Stimulated activated CD4-positive, alpha-beta T cell treated with anti-CD3 and anti-CD28 coated beads, Interleukin-4, amount 100 ng/mL, for 4 hours (primary cell): ENCODE measurements around the gene LRRC8D.
A peak's percentile ranks its signal among the peaks of the same experiment; 100 is the strongest.
"Not testable (repeated sequence)": the region's sequence is repeated elsewhere in the genome, so short reads cannot be mapped to it uniquely, and the experiment has no call there.

Source experiments
- DNase-seq, 2 experiments: peaks; one replicate each; pipeline ENCODE4 v3.0.0-alpha.2; 2020

LRRC8D gene

GRCh38 chr1:89820422-89821321, at the start of gene LRRC8D:
Gene LRRC8D, plus strand, starts transcription at chr1:89821032. Its CDS starts 112,037 bp downstream, at chr1:89933069.
- peak; percentile 43 to 60 for DNase-seq

DNA sequence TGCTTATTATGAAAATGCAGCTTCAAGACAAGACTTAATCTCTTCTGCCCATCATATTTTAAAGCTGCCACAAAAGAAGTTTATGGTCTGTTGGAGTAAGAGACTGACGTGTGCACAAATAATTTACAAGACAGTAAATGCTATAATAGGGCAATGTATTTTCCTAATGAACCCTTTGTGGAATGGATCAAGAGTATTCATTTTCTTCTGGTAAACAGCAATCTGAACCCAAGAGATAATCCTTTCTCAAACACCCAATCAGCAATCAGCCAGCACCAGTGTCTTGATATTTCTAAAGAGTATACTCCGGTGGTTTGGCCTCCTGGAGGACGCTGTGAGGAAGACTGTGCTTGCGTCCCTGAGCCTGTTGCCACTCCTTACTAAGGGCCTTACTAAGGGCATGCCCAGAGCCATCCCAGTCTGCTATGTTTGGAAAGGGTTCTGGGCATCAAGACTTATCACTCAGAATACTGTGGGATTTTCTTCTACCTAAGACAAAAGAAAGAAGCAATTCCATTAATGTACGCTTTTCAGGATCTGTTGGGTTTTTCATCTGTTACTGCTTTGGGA, 48.8 kb upstream of the LRRC8D start:
- no peak for DNase-seq

DNA sequence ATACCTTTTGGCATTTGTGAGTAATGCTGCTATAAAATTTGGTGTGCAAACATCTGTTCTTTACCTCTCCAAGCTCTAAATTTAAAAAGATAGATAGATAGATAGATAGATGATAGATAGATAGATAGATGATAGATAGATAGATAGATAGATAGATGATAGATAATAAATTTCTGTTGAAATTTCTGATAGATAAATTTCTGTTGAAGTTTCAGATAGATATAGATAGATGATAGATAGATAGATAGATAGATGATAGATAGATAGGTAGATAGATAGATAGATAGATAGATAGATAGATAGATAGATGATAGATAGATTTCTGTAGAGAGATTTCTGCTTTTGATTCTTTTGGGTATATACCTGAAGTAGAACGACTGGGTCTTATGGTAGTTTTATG, 44.7 kb upstream of the LRRC8D start:
- DNase-seq: not testable (repeated sequence)

DNA sequence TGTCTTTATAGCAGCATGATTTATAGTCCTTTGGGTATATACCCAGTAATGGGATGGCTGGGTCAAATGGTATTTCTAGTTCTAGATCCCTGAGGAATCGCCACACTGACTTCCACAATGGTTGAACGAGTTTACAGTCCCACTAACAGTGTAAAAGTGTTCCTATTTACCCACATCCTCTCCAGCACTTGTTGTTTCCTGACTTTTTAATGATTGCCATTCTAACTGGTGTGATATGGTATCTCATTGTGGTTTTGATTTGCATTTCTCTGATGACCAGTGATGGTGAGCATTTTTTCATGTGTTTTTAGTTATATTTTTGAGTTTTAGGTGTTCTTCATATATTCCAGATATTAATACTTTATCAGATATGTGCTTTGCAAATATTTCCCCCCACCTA, 43.6 kb upstream of the LRRC8D start:
- not testable (repeated sequence) for DNase-seq

GRCh38 chr1:89779151-89779940, 41.5 kb upstream of the LRRC8D start:
- DNase-seq: peak; percentile 17 to 33

GRCh38 chr1:89780721-89781120, 40.1 kb upstream of the LRRC8D start:
- peak; percentile 15 to 18 for DNase-seq

GRCh38 chr1:89781494-89782126, 39.2 kb upstream of the LRRC8D start:
- DNase-seq: peak; percentile 71 to 87

DNA sequence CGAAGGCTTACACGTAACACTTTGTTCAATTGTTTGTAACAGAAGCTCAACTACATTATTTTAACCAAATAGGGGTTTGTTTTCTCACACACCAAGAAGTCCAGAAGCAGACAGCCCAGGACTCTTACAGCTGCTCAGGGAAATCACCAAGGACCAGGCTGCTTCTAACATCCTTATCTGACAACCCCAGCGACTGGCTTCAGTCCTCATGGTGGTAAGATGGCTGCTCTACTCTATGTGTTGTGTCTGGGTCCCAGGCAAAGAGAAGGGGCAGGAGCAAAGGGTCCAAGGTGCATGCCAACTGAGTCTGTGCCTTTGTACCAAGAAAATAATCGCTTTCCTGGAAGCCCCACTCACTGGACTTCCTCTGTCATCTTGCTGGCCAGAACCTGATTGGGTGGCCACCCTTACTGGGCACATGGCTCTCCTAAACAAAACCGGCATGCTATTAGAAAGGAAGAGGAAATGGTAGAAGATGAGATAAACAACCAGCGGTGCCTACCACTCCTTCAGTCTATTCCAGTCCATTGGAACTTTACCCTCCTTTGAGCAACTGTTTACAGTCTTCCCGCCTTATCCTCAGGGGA, 34.1 kb upstream of the LRRC8D start:
- DNase-seq: no peak

DNA sequence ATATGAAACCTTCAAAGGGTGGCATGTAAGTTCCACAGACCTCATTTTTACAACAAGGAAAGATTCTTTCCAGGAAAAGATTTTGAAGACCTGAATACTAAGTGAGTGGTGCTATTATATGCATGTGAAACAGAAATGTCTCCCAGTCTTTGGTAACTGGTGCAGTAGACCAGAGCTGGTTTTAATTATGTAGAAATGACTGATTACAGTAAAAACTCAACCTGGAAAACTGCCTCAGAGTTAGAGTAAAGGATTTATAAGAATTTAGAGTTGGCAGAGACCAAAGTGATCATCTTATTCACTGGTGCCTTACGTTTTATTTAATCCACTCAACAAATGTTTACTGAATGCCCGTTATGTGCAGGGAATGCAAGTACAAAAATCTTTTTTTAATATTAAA, 30.2 kb upstream of the LRRC8D start:
- no peak for DNase-seq

DNA sequence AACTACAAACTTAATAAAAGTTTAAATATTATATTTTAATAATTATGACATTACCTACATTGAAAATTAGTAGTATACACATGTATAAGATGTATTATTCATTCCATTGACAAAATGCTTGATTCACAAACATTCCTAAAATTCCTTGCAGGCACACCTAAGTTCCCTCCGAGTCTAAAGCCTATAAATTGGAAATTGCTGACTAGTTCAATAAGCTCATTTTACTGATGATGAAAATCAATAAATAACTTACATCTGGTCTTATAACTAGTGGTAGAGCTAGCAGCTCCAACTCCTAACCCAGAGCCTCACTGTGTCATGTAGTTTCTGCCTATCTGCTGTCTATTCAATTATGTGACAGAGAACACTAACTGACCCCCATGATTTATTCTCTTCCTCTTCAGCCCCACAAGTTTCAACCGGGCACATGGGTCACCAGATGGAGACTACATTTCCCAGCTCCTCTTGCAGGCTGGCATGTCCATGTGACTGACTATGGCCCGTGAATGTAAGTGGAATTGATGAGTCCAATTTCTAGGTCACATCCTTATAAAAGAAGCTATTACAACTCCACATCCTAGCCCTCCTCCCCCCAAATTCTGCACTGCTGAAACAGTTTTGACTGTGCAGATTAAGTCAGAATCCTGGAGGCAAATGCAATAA, 29.6 kb upstream of the LRRC8D start:
- no peak for DNase-seq

- no peak for DNase-seq
These were observed 26.4 kb upstream of the LRRC8D start for GRCh38 chr1:89794406-89794805.

DNA sequence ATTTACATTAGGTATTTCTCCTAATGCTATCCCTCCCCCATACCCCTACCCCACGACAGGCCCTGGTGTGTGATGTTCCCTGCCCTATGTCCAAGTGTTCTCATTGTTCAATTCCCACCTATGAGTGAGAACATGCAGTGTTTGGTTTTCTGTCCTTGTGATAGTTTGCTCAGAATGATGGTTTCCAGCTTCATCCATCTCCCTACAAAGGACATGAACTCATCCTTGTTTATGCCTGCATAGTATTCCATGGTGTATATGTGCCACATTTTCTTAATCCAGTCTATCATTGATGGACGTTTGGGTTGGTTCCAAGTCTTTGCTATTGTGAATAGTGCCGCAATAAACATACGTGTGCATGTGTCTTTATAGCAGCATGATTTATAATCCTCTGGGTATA, 25.3 kb upstream of the LRRC8D start:
- not testable (repeated sequence) for DNase-seq

GRCh38 chr1:89797876-89798275, 23.0 kb upstream of the LRRC8D start:
- DNase-seq: not testable (repeated sequence)

DNA sequence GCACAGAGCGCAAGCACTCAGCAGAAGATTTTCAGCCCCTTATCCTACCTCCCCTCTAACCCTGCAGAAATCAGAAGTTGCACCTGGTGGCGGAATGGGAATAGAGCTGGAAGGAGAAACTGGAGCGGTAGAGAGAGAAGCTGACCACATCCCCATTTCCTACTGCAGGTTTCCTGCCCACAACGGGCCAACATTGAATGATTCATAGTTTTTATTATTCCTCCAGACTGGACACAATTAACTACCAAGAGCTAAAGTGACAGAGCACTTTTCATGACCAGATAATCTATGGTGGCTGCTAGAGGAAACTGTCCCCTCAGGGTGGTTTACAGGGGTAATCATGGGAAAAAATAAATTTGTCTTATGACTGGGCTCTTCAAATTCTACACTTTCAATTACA, 21.3 kb upstream of the LRRC8D start:
- no peak for DNase-seq

GRCh38 chr1:89800022-89800655, 20.7 kb upstream of the LRRC8D start:
- DNase-seq: no peak

DNA sequence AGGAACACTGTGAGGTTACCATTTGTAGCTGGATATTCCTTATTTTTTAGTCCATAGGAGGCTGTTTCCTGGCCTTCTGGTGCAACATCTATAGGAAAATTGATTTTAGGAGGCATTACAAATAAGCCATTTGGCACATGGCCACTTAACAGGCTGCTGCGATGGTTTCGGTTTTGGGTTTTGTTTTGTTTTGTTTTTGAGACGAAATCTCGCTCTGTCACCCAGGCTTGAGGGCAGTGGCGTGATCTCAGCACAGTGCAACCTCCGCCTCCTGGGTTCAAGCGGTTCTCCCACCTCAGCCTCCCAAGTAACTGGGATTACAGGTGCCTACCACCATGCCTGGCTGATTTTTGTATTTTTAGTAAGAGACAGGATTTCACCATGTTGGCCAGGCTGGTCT, 20.1 kb upstream of the LRRC8D start:
- no peak for DNase-seq

GRCh38 chr1:89802051-89802450, 18.8 kb upstream of the LRRC8D start:
- no peak for DNase-seq

- no peak for DNase-seq
These were observed 18.0 kb upstream of the LRRC8D start for GRCh38 chr1:89802841-89803240.

GRCh38 chr1:89804642-89805237, 16.1 kb upstream of the LRRC8D start:
- peak; percentile 79 to 80 for DNase-seq

GRCh38 chr1:89806616-89807015, 14.2 kb upstream of the LRRC8D start:
- DNase-seq: no peak

- no peak for DNase-seq
These were observed 13.3 kb upstream of the LRRC8D start for GRCh38 chr1:89807503-89807902.
